AG10803 (cell line): ENCODE results near the gene RTEL1.
"Not testable (repeated sequence)": the region's sequence is repeated elsewhere in the genome, so short reads cannot be mapped to it uniquely, and the experiment has no call there.

Experiments used
- DNase-seq: peaks from one replicate; pipeline ENCODE4 v3.0.0; 2010; ENCODE audit warnings: low read depth
- H3K4me3 ChIP-seq: 2 replicates; pipeline ENCODE4 v1.5.1; 2011; ENCODE audit warnings: mild to moderate bottlenecking, low read length, control low read depth
- TF ChIP-seq, protein P1 (sequence below): conservative IDR thresholded peaks from 2 replicates; pipeline ENCODE4 v1.5.1; 2011; ENCODE audit warnings: mild to moderate bottlenecking, low read length, control low read depth, inconsistent platforms

The RTEL1 gene

DNA sequence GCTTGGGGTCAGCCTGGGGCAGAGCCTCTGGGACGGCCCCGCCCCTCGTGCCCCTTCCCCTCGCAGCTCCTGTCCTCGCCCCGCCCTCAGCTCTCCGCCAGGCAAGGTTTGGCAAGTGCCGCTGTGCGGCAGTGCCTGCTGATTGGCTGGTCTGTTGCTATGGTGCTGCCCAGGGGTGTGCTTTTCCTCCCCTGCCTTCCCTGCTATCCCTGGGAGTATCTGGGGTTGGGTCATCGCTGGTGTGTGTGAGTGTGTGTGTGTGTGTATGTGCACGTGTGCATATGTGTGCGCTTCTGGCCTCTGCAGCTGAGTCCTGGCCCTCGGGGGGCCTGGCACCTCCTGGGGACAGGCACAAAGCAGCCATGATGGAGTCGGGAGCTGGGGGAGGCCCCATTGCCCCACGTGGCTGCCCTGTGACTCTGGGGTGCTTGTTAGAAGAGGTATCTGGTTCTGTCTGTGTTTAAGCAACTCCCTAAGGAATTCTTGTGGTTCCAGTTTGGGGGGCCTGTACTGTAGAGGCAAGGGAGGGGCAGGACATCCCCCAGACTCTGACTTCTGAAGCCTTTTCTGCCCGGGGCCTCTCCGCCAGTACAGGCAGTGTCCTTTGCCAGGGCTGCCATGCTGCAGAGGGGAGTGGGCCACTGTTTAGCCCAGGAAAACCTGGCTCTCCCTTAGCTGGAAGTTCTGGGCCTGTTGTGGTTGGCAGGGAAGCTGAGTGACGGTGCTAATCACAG, 6.9 kb downstream of the RTEL1 start:
- no peak overlapping the region for H3K4me3 ChIP-seq
- TF ChIP-seq, protein P1, sequence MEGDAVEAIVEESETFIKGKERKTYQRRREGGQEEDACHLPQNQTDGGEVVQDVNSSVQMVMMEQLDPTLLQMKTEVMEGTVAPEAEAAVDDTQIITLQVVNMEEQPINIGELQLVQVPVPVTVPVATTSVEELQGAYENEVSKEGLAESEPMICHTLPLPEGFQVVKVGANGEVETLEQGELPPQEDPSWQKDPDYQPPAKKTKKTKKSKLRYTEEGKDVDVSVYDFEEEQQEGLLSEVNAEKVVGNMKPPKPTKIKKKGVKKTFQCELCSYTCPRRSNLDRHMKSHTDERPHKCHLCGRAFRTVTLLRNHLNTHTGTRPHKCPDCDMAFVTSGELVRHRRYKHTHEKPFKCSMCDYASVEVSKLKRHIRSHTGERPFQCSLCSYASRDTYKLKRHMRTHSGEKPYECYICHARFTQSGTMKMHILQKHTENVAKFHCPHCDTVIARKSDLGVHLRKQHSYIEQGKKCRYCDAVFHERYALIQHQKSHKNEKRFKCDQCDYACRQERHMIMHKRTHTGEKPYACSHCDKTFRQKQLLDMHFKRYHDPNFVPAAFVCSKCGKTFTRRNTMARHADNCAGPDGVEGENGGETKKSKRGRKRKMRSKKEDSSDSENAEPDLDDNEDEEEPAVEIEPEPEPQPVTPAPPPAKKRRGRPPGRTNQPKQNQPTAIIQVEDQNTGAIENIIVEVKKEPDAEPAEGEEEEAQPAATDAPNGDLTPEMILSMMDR, result no peak
- DNase-seq, result no peak

DNA sequence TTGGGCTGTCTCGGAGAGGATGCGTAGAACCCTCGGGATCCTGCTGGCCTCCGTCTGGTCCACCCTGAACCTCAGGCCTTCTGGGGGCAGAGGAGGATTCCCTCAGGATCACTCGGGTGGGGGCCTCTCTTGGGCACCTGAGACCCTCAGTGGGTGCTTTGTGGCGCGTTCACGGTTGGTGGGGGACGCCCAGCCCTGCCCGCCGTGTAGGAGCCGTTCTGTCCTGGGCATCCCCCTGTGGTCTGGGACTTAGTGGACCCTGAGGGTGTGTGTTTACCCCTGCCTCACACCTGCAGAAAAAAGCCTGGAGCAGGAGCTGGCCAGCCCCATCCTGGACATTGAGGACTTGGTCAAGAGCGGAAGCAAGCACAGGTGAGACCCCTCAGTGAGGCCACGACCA, 7.6 kb downstream of the RTEL1 start:
- TF ChIP-seq, protein P1, result no peak
- no peak for DNase-seq
- no peak overlapping the region for H3K4me3 ChIP-seq

DNA sequence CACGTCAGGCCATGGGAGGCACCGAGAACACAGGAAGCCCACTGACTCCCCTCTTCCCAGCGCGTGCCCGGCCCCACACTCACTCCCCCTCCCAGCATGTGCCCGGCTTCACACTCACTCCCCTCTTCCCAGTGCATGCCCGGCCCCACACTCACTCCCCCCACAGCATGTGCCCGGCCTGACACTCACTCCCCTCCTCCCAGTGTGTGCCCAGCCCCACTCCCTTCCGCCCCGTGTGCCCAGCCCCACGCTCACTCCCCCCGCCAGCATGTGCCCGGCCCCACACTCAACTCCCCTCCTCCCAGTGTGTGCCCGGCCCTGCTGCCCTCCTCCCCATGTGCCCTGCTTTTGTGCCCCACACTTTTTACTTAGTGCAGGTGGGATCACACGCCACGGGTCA, 9.7 kb downstream of the RTEL1 start:
- no peak overlapping the region for H3K4me3 ChIP-seq
- DNase-seq, result no peak
- TF ChIP-seq, protein P1, result no peak

DNA sequence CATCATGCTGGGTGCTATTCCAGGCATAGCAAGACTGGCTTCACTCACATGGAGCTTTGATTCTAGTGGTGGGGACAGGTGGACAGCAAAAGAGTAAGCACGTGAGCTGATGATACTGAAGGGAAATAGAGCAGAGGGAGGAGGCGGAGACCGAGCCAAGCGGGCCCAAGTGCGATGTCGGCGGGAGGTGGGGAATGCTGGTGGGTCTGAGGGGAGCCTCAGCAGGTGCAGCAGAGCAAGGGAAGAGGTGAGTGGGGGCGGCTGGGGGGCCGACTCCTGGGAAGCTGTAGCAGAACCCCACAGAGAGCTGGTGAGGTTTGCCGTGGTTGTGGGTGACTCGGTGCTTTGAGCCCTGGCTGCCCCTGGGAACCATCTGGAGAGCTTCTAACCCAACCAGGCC, 10.2 kb downstream of the RTEL1 start:
- TF ChIP-seq, protein P1, result no peak
- no peak for DNase-seq
- H3K4me3 ChIP-seq, result no peak overlapping the region

DNA sequence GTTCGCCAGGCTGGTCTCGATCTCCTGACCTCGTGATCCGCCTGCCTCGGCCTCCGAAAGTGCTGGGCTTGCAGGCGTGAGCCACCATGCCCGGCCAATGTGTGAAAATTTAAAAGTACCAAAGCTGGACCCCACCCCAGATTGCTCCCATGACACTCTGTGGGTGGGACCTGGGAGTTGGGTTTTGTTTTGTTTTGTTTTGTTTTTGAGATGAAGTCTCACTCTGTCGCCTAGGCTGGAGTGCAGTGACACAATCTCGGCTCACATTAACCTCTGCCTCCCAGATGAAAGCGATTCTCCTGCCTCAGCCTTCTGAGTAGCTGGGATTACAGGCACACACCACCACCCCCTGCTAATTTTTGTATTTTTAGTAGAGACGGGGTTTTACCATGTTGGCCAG, 13.6 kb downstream of the RTEL1 start:
- not testable (repeated sequence) for DNase-seq, H3K4me3 ChIP-seq

DNA sequence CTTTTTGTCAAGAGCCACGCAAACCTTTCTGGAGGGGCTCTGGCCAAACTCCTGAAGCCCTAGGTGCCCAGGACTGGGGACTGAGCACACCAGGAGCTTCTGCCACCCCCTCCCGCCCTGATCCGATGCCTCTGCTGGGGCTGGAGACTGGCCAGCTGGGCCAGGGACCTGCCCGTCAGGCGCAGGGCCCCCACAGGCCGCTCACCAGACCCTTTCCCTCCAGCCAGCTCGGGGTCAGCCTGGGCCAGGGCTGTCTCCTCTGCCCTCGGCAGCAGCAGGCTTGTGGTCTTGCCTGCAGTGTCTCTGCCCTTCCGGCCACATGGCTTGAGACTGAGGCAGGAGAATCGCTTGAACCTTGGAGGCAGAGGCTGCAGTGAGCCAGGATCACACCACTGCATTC, 14.6 kb downstream of the RTEL1 start:
- H3K4me3 ChIP-seq, result no peak overlapping the region
- no peak for DNase-seq
- TF ChIP-seq, protein P1, result no peak

DNA sequence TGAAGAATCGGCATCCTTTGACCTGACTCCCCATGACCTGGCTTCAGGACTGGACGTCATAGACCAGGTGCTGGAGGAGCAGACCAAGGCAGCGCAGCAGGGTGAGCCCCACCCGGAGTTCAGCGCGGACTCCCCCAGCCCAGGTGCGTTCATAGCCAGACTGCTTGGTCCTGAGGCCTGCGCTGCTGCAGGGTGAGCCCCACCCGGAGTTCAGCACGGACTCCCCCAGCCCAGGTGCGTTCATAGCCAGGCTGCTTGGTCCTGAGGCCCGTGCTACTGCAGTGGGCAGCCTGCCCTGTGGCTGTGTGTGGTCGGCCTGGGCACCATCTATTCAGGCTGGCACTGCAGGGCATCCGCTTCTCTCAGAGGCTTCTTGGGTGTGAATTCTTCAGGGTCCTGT, 15.8 kb downstream of the RTEL1 start:
- TF ChIP-seq, protein P1, result no peak
- H3K4me3 ChIP-seq, result no peak overlapping the region
- no peak for DNase-seq
